NCI-H82 treated with DMSO at 0.1 percent for 48 hours (cell line): Measurements from ENCODE around the gene BCAR1.
"Not testable (repeated sequence)": the region's sequence is repeated elsewhere in the genome, so short reads cannot be mapped to it uniquely, and the experiment has no call there.

Experiments used
- DNase-seq: peaks from one replicate; lab custom pipeline; 2025; ENCODE audit not compliant: unreplicated experiment; lab: John Stamatoyannopoulos, UW

BCAR1 gene

DNA sequence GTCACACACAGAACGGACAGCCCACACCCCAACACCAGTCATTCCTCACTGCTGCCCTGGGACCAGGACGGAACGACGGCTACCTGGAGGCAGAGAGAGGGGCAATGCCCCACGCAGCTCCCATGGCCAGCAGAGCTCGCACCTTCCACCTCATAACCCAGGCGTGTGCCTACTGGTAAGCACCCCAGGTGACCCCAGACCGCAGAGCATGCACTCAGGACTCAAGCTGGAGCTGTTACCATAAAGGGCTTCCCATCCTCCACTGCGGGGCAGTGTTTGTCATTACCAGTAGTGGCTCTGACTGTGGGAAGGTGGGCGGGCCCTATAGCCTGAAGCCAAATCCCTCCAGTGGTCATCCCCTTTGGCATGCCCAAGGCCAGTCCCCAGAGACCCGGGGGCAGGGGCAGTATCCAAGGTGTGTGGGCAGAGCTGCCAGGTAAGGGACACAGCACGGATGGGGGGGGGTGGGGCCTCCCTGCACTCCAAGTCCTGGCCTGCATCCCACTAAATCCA, 4.7 kb upstream of the BCAR1 start:
- DNase-seq, result no peak

- no peak for DNase-seq
These were observed 3.0 kb upstream of the BCAR1 start for GRCh38 chr16:75254359-75254837.

DNA sequence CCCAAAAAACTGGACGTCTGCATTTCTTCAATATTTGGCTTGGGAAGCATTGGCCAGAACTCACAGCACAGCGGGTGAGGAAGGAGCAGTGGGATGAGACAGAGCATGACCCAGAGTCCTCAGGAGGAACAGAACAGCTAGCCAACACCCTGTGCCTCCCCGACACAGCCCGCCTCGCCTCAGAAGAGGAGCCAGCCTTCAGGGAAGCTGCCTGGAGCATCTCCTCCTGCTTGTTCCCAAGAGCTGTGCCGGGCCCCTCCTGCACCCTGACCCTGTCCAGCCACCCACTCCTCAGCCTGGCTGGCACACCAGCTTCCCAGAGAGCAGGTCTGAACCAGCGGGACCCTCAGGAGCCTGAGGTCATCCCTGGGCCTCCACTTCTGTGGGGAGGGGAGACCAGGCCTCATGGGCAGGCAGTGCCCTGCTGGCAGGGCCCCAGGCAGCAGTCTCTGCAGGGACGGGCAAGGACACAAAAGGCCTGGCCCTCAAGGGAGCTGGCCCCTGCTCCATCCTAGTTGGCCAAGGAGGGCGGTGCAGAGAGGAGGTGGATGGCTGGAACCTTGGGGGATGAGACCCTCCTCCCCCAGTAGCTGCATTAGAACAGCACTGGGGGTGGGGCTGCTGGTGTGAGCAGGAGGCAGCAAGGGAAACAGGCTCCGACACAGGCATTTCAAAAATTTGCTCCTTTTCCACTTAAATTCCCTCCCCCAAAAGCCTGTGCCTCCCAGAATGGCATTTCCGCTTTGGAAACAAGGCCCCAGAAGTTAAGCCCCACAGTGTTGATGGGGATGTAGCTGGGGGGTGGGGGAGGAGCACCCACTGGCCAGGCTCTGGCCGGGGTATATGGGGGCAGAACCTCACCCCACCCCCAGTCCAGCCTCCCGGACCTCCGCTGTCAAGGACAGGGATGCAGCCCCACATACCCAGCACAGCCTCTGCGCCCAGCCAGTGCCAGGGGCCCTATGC, 1.8 kb upstream of the BCAR1 start:
- DNase-seq, result no peak

GRCh38 chr16:75252049-75252864, 833 bp upstream of the BCAR1 start:
- no peak for DNase-seq

DNA sequence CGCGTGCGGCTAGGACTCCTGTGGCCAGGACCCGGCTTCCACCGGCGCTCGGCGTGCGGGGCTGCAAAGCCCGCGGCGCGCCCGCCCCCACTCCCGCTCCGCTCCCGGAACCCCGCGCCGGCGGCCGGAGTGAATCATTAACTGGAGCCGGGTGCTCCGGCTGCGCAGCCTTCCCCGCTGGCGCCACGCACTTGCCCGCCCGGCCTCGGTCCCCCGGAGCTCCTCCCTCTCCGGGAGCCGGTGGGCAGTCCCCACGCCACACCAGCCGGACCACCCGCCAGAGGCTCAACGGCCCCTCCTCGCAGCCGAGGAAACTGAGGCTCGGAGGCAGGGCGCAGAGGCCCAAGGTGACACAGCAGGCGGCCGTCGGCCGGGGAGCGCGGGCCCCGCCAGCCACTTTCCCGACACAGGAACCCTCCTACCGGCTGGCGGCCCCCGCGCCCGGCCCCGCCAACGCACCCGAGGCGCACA, 580 bp downstream of the BCAR1 start:
- DNase-seq, result no peak

DNA sequence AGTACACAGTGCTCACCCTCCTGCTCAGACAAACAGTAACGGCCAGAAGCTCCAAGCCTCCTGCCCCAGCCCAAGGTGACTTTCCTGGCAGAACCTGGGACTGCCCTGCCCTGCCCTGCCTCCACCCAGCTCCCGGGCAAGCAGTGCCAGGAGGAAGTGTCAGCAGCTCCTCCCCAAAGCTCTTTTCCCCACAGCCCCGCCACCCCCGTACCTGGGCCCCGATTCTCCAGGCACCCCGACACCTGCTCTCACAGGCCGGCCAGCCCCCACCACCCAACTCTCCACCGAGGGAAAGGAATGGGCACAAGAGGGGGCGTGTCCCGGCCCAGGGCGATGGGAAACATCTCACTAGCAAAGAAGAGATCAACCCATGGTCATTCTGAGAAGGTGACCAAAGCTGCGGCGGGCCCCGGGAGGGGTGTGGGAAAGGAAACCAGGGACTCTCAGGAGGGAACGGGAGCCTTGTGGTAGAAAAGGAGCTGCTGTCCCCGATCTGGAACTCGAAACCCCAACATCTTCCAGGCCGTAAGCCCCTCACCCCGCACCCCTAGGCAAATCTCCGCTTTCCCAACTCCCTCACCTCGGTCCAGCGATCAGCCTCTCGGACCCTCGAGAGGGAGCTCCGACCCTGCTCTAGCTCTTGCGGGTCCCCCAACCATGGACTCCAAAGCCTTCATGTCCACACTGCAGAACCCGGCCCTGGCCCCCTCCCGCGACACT, 1.2 kb downstream of the BCAR1 start:
- no peak for DNase-seq

DNA sequence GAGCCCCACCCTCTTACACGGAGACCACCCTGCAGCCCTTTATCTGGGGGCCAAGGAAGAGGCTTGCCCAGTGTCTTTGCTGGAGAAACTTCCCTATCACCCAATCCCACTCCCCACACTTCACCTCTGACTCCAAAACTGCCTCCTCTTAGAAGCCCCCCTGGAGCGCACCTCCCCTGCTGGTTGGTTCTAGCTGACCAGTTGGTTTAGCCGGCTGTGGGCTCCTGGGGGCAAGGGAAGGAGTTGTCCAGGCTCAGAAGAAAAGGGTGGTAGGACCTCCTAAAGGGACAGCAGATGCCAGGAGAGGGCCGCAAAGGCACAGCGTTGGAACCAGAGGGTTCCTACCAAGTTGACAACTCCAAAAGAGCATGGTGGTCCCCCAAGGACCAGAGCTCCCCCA, 2.0 kb downstream of the BCAR1 start:
- no peak for DNase-seq

DNA sequence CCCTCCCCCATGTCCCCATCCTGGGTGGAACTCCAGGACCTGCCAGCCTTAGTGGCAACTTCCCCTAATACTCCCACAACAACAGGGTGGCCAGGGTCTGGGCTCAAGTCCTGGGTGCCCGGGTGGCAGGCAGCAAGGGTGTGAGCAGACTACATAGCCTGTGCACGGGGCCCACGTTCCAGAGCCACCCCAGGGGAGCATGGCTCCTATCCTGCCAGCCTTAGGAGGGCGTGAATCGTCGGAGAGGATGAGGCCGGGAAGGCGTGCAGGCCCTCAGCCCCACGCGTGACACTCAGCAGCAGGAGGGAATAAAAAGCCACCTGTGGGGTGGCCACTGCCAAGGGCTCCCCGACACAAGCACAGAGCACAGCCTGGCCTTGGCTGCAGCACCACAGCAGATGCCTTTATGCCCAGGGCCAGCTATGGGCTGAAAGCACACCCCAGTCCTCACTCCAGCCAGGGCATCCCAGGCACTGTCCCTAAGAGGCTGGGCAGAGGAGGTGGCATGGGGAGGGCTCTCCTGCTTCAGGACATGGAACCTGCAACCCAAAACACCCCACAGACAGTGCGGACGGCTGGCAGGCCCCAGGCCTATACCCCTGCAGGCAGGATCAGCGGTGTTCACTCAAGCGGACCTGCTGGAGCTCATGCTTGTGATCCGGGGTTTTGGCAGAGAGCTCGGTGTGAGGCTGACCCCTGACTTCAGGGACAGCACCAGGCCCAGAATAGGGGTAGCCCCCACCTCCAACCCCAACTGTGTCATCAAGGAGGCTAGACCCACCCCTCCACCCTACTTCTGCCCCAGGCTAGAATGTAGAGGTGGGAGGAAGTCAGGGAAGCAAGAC, 2.7 kb downstream of the BCAR1 start:
- DNase-seq, result no peak

DNA sequence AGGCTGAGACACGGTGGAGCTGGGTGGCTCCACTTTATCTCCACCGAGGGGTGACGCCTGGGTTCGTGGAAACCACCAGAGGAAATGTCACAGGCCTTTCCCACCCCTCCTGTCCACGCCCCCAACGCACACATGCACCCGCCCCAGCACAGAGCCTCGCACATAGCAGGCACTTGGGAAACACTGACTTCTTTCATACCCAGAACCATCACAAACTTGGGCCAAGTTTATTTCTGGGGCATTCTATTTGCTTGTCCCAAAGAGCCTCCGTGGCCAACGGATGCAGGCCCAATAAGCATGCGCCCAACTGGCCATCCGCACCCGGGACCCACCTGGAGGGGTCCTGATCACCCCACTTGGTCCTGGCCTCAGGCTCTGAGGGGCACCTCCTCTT, 3.3 kb downstream of the BCAR1 start:
- DNase-seq, result no peak

GRCh38 chr16:75247249-75247648, 4.2 kb downstream of the BCAR1 start:
- DNase-seq, result no peak

- DNase-seq, result no peak
These were observed 4.8 kb downstream of the BCAR1 start for GRCh38 chr16:75246504-75247205.

- DNase-seq, result no peak
These were observed 6.3 kb downstream of the BCAR1 start for GRCh38 chr16:75244844-75245758.

DNA sequence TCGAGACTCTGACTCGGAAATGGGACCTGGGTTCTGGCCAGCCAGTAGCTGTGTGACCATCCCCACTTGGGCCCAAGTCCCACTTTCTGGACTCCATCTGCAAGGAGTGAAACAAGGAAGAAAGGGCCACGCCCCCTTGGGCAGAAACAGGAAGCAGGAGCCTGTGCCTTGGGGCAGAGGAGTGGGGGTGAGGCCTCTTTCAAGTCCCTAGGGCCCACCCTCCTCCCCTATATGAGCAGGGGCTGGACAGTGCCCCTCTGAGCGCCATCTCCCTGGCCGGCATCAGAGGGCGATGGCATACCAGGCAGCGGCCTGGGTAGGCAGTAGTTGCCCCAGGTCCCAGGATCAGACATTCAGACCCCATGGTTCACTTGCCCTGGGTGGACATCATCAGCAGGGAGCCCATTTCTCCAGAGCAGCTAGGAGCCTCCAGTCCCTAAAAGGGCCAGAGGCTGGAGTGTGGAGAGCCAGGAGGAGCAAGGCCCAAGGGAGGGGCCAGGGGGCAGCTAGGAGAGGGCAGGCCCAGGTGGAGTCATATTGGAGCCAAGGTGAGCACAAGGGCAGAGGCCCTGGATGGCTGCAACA, 7.1 kb downstream of the BCAR1 start:
- no peak for DNase-seq

- DNase-seq, result no peak
These were observed 7.7 kb downstream of the BCAR1 start for GRCh38 chr16:75243667-75244224.

DNA sequence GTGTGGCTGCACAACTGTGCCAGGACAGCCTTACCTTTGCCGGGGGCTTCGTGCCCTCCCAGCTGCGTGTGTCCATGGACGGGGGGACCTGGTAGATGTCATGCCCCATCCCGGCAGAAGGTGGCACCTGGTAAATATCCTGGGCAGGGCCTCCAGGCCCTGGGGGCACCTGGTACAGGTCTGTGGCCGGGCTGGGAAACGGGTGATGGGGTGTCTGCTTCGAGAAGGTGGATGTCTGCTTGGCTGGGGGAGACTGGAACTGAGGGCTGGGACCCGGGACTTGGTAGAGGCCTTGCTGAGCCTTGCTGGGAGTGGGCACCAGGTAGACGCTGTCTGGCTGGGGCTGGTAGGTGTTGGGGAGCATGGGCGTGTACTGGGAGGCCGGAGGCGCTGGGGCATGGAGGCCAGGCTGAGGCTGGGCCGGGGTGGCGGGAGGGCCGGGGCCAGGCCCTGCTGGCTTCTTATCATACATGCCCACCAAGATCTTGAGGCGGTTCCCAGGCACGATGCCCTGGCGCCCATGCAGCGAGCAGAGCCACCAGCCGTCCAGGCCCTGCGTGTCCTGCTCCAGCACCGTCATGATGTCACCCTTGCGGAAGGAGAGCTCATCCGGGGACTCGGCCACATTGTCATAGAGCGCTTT, 8.9 kb downstream of the BCAR1 start:
- not testable (repeated sequence) for DNase-seq

DNA sequence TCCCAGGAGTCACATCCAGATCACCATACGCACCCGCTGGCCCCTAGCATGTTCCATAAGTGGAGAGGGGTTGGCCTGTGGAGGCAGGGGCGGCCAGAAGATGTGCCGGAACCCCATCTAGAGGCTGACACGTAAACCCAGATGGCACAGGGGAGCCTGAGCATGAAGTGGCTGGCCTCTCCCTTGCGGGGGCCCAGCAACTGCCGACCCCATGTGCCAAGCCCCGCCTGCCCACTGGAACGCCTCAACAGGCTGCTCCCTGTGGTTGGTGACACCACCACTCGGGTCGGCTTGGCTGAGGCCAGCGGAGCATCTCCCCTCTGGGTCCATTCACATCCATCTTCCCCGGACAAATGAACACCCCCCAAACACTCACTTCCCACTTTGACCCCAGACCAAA, 9.5 kb downstream of the BCAR1 start:
- DNase-seq, result no peak

DNA sequence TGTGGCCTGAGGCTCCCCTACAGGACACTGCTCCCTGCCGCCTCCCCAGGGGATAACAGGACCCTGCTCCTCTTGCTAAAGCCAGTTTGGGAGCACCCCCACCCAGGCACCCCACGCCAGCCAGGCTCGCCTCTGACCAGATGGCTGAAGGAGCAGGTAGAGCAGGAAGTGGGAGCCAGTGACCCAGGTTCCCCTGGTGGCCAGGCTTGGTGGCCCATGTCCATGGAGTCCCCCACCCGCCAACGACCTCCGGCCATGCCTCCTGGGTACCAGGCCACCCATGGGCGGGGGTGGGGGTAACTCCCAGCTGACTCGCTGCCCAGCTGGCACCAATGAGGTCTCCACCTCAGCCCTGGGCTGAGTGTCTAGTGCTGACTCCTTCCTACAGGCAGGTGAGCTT, 10.0 kb downstream of the BCAR1 start:
- no peak for DNase-seq
